Cortex of kidney (tissue), 1 donor: ENCODE data around the gene MPLKIP.
"Not testable (repeated sequence)": the region's sequence is repeated elsewhere in the genome, so short reads cannot be mapped to it uniquely, and the experiment has no call there.

ENCODE experiments used
- DNase-seq: peaks from one replicate; lab custom pipeline; 2025; lab: John Stamatoyannopoulos, UW

MPLKIP gene

DNA sequence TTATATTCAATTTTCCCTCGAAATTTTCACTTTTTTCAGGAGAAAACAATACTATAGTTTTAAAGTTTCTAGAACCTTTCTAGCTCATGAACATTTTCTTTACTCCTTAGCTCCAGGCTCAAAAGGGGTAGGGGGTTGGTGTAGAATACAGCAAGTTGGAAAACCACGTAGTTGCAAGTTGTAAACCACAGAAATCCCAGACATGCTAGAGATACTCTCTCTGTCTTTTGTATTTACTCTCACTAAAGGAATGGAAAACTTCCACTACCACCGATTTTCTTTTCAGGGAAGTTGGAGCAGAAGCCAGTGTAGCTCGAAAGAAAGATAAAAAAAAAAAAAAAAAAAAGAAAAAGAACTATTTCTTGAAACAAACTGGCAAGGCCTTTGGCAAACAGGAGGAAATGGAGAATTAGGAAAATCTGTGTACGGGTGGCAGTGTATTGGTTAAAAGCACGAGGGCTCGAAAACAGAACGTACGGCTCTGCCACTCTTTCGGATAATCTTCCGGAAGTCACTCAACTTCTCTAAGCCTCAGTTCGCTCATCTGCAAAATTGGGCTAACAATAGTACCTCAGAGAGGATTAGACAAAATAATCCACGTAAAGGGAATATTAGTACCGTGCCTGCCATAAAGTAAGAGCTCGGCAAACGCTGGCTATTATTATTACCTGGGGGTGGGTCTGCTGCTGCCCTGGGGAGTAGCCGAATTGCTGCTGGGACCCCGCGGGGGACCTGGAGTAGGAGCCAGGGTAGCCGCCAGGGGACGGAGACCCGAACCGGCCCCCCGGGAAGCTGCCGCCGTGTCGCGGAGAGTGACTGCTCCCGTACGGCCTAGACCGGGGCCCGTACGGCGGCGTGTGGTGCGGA lies 628 bp downstream of the MPLKIP start:
- no peak for DNase-seq

DNA sequence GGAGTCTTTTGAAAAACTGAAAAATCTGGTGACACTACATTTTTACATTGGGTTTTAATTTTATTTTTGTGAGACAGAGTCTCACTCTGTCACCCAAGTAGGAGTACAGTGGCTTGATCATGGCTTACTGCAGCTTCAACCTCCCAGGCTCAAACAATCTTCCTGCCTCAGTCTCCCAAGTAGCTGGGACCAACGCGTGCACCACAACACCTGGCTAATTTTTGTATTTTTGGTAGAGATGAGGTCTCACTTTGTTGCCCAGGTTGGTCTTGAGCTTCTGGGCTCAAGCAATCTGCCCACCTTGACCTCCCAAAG lies 11.5 kb downstream of the MPLKIP start:
- no peak for DNase-seq

DNA sequence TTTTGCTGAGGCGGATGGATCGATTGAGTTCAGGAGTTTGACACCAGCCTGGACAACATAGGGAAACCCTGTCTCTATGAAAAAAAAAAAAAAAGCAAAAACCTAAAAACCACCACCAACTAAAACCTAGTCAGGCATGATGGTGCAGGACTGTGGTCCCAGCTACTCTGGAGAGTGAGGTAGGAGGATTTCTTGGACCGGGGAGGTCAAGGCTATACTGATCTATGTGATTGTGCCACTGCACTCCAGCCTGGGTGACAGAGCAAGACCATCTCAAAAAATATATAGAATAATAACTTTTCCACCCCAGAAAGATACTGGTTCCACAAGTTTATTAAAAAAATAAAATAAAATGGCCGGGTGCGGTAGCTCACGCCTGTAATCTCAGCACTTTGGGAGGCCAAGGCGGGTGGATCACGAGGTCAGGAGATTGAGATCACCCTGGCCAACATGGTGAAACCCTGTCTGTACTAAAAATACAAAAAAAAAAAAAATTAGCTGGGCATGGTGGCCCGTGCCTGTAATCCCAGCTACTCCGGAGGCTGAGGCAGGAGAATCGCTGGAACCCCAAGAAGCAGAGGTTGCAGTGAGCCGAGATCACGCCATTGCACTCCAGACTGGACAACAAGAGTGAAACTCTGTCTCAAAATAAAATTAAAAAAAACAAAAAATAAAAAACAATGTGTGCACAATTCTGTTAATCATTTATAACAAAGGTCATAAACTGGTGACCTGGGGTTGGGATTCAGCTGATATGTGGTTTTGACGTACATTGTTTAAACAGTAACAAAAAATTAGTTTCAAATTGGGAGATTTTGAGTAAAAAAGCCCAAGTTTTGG lies 12.1 kb downstream of the MPLKIP start:
- not testable (repeated sequence) for DNase-seq

DNA sequence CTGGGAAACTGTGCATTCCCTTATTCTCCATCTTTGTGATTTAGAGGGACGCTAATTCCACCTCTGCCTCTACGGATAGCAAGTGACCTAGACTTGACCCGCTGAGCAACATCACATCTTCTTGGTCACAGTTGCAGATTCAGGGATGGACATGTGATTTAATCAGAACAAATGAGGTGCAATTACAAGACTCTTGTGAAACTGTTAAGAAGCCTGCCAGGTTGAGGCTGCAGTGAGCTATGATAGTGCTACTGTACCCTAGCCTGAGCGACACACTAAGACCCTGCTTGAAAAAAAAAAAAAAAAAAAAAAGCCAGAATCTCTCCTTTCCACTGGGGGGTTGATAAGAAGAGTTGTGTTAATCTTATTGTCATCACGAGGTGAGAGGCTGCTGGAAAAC lies 14.4 kb downstream of the MPLKIP start:
- no peak for DNase-seq

DNA sequence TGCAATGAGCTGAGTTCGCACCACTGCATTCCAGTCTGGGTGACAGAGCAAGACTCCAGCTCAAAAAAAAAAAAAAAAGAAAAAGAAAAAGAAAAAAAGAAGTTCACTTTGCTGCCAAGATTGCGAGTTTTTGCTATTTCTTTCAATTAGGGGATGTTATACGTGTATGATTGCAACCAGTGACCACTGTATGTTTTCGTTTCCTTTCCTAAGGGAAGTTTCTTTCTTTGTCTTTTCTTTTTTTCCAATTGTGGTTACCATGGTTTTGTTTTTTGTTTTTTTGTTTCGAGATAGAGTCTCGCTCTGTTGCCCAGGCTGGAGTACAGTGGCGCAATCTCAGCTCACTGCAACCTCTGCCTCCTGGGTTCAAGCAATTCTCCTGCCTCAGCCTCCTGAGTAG lies 16.2 kb downstream of the MPLKIP start:
- DNase-seq, result not testable (repeated sequence)

DNA sequence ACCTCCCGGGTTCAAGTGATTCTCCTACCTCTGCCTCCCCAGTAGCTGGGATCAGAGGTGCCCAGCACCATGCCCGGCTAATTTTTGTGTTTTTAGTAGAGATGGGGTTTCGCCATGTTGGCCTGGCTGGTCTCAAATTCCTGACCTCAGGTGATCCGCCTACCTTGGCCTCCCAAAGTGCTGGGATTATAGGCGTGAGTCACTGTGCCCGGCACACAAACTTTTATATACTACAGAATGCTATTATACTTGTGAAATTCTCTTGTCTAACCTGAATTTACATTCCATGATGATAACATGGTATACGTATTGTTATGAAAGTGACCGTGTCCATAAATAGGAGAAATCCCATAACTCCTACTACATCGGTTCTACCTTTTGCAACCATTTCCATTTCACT lies 17.2 kb downstream of the MPLKIP start:
- DNase-seq, result not testable (repeated sequence)

DNA sequence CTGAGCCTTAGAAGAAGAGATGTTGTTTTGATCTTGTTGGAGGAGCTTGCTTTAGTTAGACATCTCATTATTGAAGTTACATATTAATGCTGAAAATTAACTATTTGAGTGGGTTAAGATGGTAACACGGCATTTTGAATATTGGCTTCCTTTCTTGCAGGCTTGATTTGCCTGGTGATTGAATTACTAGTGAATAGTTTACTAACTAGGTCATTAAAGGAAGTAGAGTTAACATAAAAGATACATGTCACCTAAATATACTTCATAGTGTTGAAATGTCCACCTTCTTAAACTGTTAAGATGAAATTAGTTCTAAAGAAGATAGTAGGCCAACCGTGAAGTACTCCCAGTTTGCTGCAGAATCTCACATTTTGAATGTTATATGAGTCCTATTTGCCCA lies 18.5 kb downstream of the MPLKIP start:
- DNase-seq, result no peak

DNA sequence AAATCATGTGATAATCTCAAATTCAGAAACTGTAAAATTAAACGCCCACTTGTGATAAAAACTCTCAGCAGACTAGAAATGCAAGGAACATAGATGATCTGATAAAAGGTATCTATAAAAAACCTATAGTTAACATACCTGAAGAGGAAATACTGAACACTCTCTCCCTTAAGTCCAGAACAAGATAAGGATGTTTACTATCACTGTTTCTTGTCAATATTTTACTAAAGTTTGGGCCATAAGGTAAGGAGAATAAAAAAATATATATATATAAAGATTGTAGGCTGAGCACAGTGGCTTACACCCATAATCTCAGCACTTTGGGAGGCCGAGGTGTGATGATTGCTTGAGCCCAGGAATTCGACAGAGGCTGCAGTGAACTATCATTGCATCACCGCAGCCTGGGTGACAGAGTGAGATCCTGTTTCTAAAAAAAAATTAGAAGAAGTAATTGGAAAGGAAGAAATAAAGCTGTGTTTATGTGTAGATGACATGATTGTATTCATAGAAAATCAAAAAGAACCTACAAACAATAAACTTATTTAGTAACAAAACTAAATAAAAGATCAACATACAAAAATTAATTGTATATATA lies 28.4 kb downstream of the MPLKIP start:
- DNase-seq, result no peak

DNA sequence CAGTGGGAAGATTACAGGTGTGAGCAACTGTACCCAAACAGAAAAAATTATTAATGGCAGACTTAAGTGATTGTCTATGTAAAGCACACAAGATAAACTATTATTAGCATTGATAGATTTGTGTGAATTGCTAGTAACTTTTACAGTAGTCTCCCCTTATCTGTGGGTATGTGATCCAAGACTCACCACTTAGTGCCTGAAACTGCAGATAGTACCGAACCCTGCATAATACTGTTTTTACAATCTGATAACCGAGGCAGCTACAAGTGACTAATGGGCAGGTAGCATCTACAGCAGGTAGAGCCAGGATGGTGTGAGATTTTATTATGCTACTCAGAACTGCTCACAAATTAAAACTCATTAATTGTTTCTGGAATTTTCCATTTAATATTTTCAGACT lies 31.5 kb downstream of the MPLKIP start:
- no peak for DNase-seq

DNA sequence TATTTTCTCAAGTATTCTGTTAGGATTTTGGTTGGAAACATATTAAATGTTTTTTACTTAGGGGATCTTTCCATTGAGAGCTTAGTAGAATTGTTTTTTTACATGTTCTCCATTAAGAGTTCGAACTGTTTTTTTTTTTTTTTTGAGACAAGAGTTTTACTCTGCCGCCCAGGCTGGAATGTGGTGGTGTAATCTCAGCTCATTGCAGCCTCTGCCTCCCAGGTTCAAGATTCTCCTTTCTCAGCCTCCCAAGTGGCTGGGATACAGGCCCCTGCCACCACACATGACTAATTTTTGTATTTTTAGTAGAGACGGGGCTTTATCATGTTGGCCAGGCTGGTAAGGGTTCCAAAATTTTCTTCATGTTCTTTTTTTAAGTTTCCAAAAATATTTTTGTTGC lies 33.2 kb downstream of the MPLKIP start:
- no peak for DNase-seq

DNA sequence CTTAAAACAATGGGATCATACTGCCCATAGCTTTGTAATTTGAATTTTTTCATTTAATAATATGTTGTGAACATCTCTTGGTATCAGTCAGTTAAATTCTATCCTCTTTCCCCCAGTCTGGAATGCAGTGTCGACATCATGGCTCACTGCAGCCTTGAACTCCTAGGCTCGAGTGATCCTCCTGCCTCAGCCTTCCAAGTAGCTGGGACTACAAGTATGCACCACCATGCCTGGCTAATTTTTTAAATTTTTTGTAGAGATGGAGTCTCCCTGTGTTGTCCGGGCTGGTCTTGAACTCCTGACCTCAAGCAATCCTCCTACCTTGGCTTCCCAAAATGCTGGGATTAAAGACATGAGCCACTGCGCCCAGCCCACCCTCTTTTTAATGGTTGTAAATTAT lies 34.6 kb downstream of the MPLKIP start:
- DNase-seq, result no peak

DNA sequence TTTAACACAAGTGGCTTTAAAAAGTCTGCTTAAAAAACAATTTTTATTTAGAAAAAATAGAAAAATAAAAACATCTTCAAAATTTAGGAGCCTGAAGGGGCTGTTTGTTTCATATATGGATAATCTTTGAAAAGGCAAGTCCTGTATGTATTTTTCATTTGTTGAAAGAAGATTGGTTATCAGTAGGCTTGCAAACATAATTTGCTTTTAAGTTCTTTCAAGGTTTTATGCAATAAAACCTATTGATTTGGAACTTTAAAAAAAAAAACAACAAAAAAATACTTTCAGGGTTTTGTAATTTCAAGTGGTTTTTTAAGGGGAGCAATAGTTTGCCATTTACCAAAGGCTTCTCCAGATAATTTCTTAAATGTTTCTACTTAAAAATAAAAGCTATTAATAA lies 35.6 kb downstream of the MPLKIP start:
- no peak for DNase-seq

DNA sequence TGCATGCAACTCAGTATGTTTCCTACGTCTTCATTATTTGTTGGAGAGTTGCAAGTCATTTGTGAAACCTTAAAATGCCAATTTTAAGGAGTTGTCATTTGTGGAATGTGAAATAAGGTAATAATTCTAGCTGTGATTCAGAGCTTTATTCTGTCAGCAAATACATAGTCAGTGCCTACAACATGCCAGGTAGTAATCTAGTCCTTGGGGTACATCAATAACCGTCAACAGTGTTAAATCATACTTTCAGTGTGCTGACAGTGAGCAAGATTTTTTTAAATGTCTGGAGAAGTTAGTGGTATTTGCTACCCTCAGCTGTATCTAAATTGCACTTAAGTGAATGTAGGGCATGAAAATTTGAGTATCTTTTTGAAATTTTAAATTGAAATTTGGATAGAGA lies 36.7 kb downstream of the MPLKIP start:
- DNase-seq, result no peak

DNA sequence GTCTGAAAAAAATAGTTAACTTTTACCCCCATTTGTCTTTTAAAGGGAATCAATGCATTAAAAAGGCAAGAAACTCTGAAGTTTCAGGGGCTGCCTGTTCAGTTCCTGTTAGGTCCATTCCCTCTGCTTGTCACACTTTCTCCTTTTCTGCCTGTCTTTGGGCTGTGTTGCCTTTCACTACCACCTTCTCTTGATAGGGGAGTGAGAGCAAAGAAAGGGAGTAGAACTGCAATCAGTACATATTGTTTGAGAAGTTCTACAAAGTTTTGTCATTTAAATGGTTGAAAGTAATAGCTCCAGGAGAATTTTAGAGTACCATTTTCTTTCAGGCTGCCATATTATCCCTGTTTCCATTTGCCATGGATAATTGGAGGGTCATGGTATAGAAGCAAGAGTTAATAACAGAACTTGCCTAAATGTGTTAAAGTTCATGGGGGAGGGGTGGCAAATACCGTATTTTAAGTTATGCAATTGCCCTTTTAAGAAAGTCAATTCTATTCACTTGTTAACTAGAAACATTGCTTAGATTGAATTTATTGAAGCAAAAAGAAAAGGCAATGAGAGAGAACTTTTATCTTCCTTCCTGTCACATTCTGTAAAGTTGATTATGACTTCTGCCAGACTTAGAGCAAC lies 38.6 kb downstream of the MPLKIP start:
- DNase-seq, result no peak

DNA sequence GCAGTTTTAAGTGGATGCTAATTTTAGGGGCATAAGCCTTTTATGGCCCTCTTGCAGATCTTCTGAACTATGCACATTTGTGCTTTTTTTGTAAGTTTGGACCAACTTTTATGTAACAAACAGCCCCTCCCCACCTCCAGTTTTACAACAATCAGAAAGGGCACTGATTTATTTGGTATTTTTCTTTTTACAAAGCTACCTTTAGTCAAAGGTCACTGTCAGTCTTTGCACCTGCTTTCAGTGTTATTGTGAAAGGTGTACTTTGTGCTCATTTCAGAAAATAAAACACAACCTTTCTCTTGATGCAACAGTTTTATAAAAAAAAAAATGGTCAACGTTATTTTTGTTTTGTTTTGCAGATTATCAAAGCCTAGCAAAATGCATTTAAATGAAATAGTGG lies 39.2 kb downstream of the MPLKIP start:
- no peak for DNase-seq

DNA sequence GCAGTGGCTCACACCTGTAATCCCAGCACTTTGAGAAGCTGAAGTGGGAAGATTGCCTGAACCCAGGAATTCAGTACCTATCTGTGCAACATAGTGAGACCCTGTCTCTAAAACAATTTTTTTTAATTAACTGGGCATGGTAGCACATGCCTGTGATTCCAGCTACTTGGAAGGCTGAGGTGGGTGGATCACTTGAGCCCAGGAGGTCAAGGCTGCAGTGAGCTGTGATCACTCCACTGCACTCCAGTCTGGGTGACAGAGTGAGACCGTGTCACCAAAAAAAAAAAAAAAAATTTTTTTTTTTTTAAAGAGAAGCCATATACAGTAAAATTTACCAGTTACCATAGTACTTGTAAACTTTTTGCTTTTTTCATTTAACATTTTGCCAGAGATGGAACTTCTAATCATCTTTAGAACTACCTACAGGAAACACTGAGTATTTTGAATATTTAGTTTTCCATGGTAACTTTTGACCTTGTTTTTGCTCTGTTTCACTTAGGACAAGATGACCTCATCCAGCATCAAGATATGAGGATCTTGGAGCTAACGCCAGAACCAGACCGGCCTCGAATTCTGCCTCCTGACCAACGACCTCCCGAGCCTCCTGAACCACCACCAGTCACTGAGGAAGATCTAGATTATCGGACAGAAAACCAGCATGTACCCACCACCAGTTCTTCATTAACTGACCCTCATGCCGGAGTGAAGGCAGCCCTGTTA lies 40.6 kb downstream of the MPLKIP start:
- no peak for DNase-seq

DNA sequence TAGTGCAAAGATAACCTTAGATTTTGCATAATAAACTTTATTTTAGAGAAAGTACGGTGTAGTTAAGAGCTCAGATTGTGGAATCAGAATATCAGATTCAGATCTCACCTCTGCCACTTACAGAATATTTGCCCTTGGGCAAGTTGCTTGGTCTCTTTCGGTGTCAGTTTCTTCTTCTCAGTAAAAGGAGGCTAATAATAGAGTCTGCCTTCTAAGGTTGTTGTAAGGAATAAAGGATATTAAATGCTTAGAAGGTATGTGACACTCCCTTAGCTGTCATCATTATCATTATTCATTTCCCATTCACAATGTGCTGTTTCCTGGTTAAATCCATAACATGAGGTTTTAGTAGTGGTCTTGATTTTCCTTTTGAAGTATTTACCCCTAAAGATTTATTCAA lies 42.2 kb downstream of the MPLKIP start:
- no peak for DNase-seq

DNA sequence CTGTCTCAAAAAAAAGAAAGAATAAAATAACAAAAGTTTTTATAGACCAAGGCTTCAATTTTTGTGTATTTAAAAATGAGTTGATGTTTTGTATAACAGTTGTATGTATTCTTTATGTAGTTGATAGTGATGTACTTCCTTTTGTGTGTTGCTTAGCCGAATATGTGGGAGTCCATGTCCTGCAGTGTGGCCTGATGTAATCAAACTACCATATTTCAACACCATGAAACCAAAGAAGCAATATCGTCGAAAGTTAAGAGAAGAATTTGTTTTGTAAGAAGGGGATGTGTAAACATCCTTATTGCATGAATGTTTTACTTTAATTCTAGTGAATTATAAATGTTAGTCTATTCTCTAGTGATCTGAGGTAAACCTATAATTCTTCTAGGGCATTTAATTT lies 56.6 kb downstream of the MPLKIP start:
- no peak for DNase-seq
